Measurements from ENCODE around the gene ZSCAN30. TPM values are rescaled to one million over a fixed set of nuclear protein-coding genes. Genes with fewer than 3 reads are reported as not detected.

The ZSCAN30 gene
- total and polyA plus RNA-seq, 9 of the 15 experiments (the other 6 are each of a cell fraction or from before 2014, with no cell fraction given) = 4.6 to 13.6 (median 10.8) TPM

GRCh38 chr18:35240664-35241447 is 49.2 kb downstream of the ZSCAN30 start, which contains the start of gene ZNF397 (continued):
- peak; percentile 73; the same call in 1 of the 2 replicates for TF ChIP-seq ARID4B (CRISPR knock-in tag; IDR thresholded peaks at IDR 0.05)
- TF ChIP-seq ELF1 (tag; IDR thresholded peaks at IDR 0.05) = peak; percentile 95
- TF ChIP-seq VEZF1 (CRISPR knock-in tag; IDR thresholded peaks at IDR 0.05) = peak; percentile 83
- TF ChIP-seq CEBPB (tag; IDR thresholded peaks at IDR 0.05) = no peak
- TF ChIP-seq ZHX1 (conservative IDR thresholded peaks at IDR 0.05; ENCODE audit: low read length) = no peak
- peak; percentile 53; the same call in 1 of the 2 replicates for TF ChIP-seq ZNF511 (CRISPR knock-in tag; IDR thresholded peaks at IDR 0.05)
- TF ChIP-seq NONO (IDR thresholded peaks at IDR 0.05; ENCODE audit: low read depth in 2 of 2, low read length in 1 of 2) = peak; percentile 1 to 31; a peak in 1 of 4 replicates
- peak; percentile 47; the same call in 1 of the 2 replicates for TF ChIP-seq ATF1 (CRISPR knock-in tag; IDR thresholded peaks at IDR 0.05)
- TF ChIP-seq ATF1 (tag; IDR thresholded peaks at IDR 0.05) = peak; percentile 86
- peak in 1 of 2 experiments; percentile 71; a peak in 1 of 4 replicates for TF ChIP-seq MLLT1 (IDR thresholded peaks at IDR 0.05)

Measured in K562 (cell line).